ENCODE measurements around the gene PHF2.
A peak's percentile ranks its signal among the peaks of the same experiment; 100 is the strongest.

Gene PHF2

GRCh38 chr9:93552923-93553322 is 23.5 kb upstream of the PHF2 start:
- TF ChIP-seq POLR2A (IDR thresholded peaks at IDR 0.05; ENCODE audit: low read depth, low read length) (no peak), POLR2AphosphoS5 (IDR thresholded peaks at IDR 0.05; ENCODE audit: low read depth, low read length) (no peak), TAF1 (IDR thresholded peaks at IDR 0.05; ENCODE audit: borderline replicate concordance, low read depth, low read length) (no peak)
- DNase-seq (ENCODE audit: insufficient read length) (no peak), FAIRE-seq (no peak)

- DNase-seq (ENCODE audit: insufficient read length) (no peak), FAIRE-seq (no peak)
- TF ChIP-seq POLR2A (IDR thresholded peaks at IDR 0.05; ENCODE audit: low read depth, low read length) (no peak), POLR2AphosphoS5 (IDR thresholded peaks at IDR 0.05; ENCODE audit: low read depth, low read length) (no peak), TAF1 (IDR thresholded peaks at IDR 0.05; ENCODE audit: borderline replicate concordance, low read depth, low read length) (no peak)
Measured at GRCh38 chr9:93555370-93555769, 21.0 kb upstream of the PHF2 start.

- no peak for FAIRE-seq
- TF ChIP-seq POLR2A (IDR thresholded peaks at IDR 0.05; ENCODE audit: low read depth, low read length) (no peak), TAF1 (IDR thresholded peaks at IDR 0.05; ENCODE audit: borderline replicate concordance, low read depth, low read length) (no peak), POLR2AphosphoS5 (IDR thresholded peaks at IDR 0.05; ENCODE audit: low read depth, low read length) (no peak)
- DNase-seq (ENCODE audit: insufficient read length) = no peak
Measured at GRCh38 chr9:93557366-93558137, 18.8 kb upstream of the PHF2 start.

GRCh38 chr9:93558503-93558902 is 17.9 kb upstream of the PHF2 start:
- no peak for FAIRE-seq
- no peak for DNase-seq (ENCODE audit: insufficient read length)
- TF ChIP-seq POLR2A (IDR thresholded peaks at IDR 0.05; ENCODE audit: low read depth, low read length) (no peak), POLR2AphosphoS5 (IDR thresholded peaks at IDR 0.05; ENCODE audit: low read depth, low read length) (no peak), TAF1 (IDR thresholded peaks at IDR 0.05; ENCODE audit: borderline replicate concordance, low read depth, low read length) (no peak)

GRCh38 chr9:93560991-93561390 is 15.4 kb upstream of the PHF2 start:
- DNase-seq (ENCODE audit: insufficient read length) (no peak), FAIRE-seq (no peak)
- no peak for TF ChIP-seq POLR2A (IDR thresholded peaks at IDR 0.05; ENCODE audit: low read depth, low read length)
- no peak for TF ChIP-seq TAF1 (IDR thresholded peaks at IDR 0.05; ENCODE audit: borderline replicate concordance, low read depth, low read length)
- no peak for TF ChIP-seq POLR2AphosphoS5 (IDR thresholded peaks at IDR 0.05; ENCODE audit: low read depth, low read length)

GRCh38 chr9:93562157-93562556 is 14.2 kb upstream of the PHF2 start:
- TF ChIP-seq POLR2AphosphoS5 (IDR thresholded peaks at IDR 0.05; ENCODE audit: low read depth, low read length) (no peak), TAF1 (IDR thresholded peaks at IDR 0.05; ENCODE audit: borderline replicate concordance, low read depth, low read length) (no peak), POLR2A (IDR thresholded peaks at IDR 0.05; ENCODE audit: low read depth, low read length) (no peak)
- no peak for DNase-seq (ENCODE audit: insufficient read length)
- no peak for FAIRE-seq

GRCh38 chr9:93565089-93565488 is 11.3 kb upstream of the PHF2 start:
- DNase-seq (ENCODE audit: insufficient read length) (no peak), FAIRE-seq (no peak)
- TF ChIP-seq POLR2AphosphoS5 (IDR thresholded peaks at IDR 0.05; ENCODE audit: low read depth, low read length) = no peak
- no peak for TF ChIP-seq TAF1 (IDR thresholded peaks at IDR 0.05; ENCODE audit: borderline replicate concordance, low read depth, low read length)
- TF ChIP-seq POLR2A (IDR thresholded peaks at IDR 0.05; ENCODE audit: low read depth, low read length) = no peak

GRCh38 chr9:93566408-93567270 is 9.7 kb upstream of the PHF2 start:
- TF ChIP-seq TAF1 (IDR thresholded peaks at IDR 0.05; ENCODE audit: borderline replicate concordance, low read depth, low read length) (peak; percentile 48; the same call in 1 of the 2 replicates), POLR2AphosphoS5 (IDR thresholded peaks at IDR 0.05; ENCODE audit: low read depth, low read length) (peak; percentile 88), POLR2A (IDR thresholded peaks at IDR 0.05; ENCODE audit: low read depth, low read length) (peak; percentile 86)
- DNase-seq (ENCODE audit: insufficient read length) = peak; percentile 96
- peak; percentile 97 for FAIRE-seq

GRCh38 chr9:93567271-93567959 is 9.0 kb upstream of the PHF2 start:
- TF ChIP-seq TAF1 (IDR thresholded peaks at IDR 0.05; ENCODE audit: borderline replicate concordance, low read depth, low read length) (no peak), POLR2A (IDR thresholded peaks at IDR 0.05; ENCODE audit: low read depth, low read length) (no peak; the same call in 1 of the 2 replicates), POLR2AphosphoS5 (IDR thresholded peaks at IDR 0.05; ENCODE audit: low read depth, low read length) (no peak; the same call in 1 of the 2 replicates)
- FAIRE-seq = no peak
- no peak for DNase-seq (ENCODE audit: insufficient read length)

- DNase-seq (ENCODE audit: insufficient read length) (no peak), FAIRE-seq (no peak)
- TF ChIP-seq TAF1 (IDR thresholded peaks at IDR 0.05; ENCODE audit: borderline replicate concordance, low read depth, low read length) = no peak
Measured at GRCh38 chr9:93568169-93568568, 8.2 kb upstream of the PHF2 start.

GRCh38 chr9:93569621-93570174 is 6.7 kb upstream of the PHF2 start:
- TF ChIP-seq POLR2AphosphoS5 (IDR thresholded peaks at IDR 0.05; ENCODE audit: low read depth, low read length) (no peak), POLR2A (IDR thresholded peaks at IDR 0.05; ENCODE audit: low read depth, low read length) (no peak), TAF1 (IDR thresholded peaks at IDR 0.05; ENCODE audit: borderline replicate concordance, low read depth, low read length) (no peak)
- DNase-seq (ENCODE audit: insufficient read length) (no peak), FAIRE-seq (no peak)

Measured in GM12892 (cell line).